ENCODE measurements around the gene CAMK1D. TPM values are rescaled to one million over a fixed set of nuclear protein-coding genes. Genes with fewer than 3 reads are reported as not detected.
"Not testable (repeated sequence)": the region's sequence is repeated elsewhere in the genome, so short reads cannot be mapped to it uniquely, and the experiment has no call there.

Gene CAMK1D
- total RNA-seq, 1 experiment from 2014 or later: 6.3 TPM

GRCh38 chr10:12724807-12725579, 375.6 kb downstream of the CAMK1D start:
- peaks cover 11 to 12% of the 10 kb centered on the region in 2 experiments for H3K4me1 Mint-ChIP-seq
- no peak overlapping the region for H2AK5ac ChIP-seq (ENCODE audit: insufficient read length, low read length)
- WGBS (ENCODE audit: extremely low coverage, insufficient read length, low lambda C conversion rate): no CpG with 5 or more reads among the region's 10 CpGs
- no peak overlapping the region for H2BK120ac ChIP-seq (ENCODE audit: low read depth, low read length, poor library complexity, severe bottlenecking)
- no peak overlapping the region for H2BK15ac ChIP-seq (ENCODE audit: low read depth, low read length)
- no peaks in the 10 kb centered on the region for H3K79me1 ChIP-seq (ENCODE audit: insufficient read depth, low read depth, low read length, poor library complexity, severe bottlenecking)
- no peaks in the 10 kb centered on the region for H3K9me3 ChIP-seq (ENCODE audit: control insufficient read depth, low read depth, low read length)
- H2AFZ ChIP-seq (ENCODE audit: low read length): no peak overlapping the region
- no peaks in the 10 kb centered on the region; the same call in 1 of the 2 replicates for H3K27me3 Mint-ChIP-seq (ENCODE audit: low read depth)
- no peak for TF ChIP-seq CTCF (conservative IDR thresholded peaks at IDR 0.05)
- no peak overlapping the region for H3K23ac ChIP-seq (ENCODE audit: insufficient read length, low read depth, low read length)
- H3K36me3 Mint-ChIP-seq (ENCODE audit: insufficient read depth in 1 of 3, low read depth in 3 of 3): no peaks in the 10 kb centered on the region
- H3K4me2 ChIP-seq (ENCODE audit: insufficient read depth, insufficient read length, low read length): no peak overlapping the region
- H4K20me1 ChIP-seq (ENCODE audit: control insufficient read depth, insufficient read depth, insufficient read length): no peaks in the 10 kb centered on the region
- no peak overlapping the region for H2BK20ac ChIP-seq (ENCODE audit: low read depth, low read length, poor library complexity, severe bottlenecking)
- H4K5ac ChIP-seq (ENCODE audit: insufficient read length, low read depth, low read length): no peak overlapping the region
- no peaks in the 10 kb centered on the region for H3K27me3 ChIP-seq (ENCODE audit: insufficient read depth, low read length)
- no peaks in the 10 kb centered on the region; the same call in 1 of the 2 replicates for H3K4me1 ChIP-seq (ENCODE audit: insufficient read depth, low read length)
- no peaks in the 10 kb centered on the region for H3K23me2 ChIP-seq (ENCODE audit: insufficient read length, low read depth, low read length, poor library complexity, severe bottlenecking)
- no peaks in the 10 kb centered on the region for H3K79me2 ChIP-seq (ENCODE audit: insufficient read depth, low read length)
- no peak overlapping the region for H3T11ph ChIP-seq (ENCODE audit: low read length)
- H3K9ac ChIP-seq (ENCODE audit: extremely low read depth, insufficient read length, low read length): no peak overlapping the region
- no peak overlapping the region for H3K18ac ChIP-seq (ENCODE audit: insufficient read length, low read depth, low read length)
- H3K4me3 Mint-ChIP-seq: no peak overlapping the region
- no peaks in the 10 kb centered on the region for H3K9me3 Mint-ChIP-seq
- no peak overlapping the region for H2BK12ac ChIP-seq (ENCODE audit: insufficient read length, low read depth, low read length)
- no peak for DNase-seq
- H4K8ac ChIP-seq (replicated peaks; ENCODE audit: insufficient read length, low read depth, low read length): no peak overlapping the region
- H3K4ac ChIP-seq (ENCODE audit: low read depth, low read length): no peak overlapping the region
- no peak overlapping the region for H3K56ac ChIP-seq (ENCODE audit: insufficient read length, low read depth, low read length)
- no peak overlapping the region for H4K91ac ChIP-seq (ENCODE audit: insufficient read length, low read depth, low read length)
- H3K27ac Mint-ChIP-seq: no peak overlapping the region
- no peak overlapping the region for H3K27ac ChIP-seq (ENCODE audit: insufficient read length, low read depth, low read length)
- no peak overlapping the region for H2BK5ac ChIP-seq (ENCODE audit: insufficient read length, low read length)
- no peak overlapping the region for H3K14ac ChIP-seq (ENCODE audit: insufficient read depth, low read length)

DNA sequence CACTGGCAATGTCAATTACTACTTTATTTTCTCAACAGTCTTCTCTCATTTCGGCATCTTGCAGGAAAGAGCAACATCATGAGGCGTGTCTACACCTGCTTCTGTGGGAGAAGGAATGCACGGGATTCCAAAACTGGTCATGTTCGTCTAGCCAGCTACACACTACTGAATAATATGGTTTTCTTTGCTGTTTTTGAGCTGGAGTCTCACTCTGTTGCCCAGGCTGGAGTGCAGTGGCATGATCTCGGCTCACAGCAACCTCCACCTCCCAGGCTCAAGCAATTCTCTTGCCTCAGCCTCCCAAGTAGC, 376.2 kb downstream of the CAMK1D start:
- not testable (repeated sequence) for H3K27ac Mint-ChIP-seq; H3K27me3 Mint-ChIP-seq (ENCODE audit: low read depth); H3T11ph ChIP-seq (ENCODE audit: low read length); H3K36me3 Mint-ChIP-seq (ENCODE audit: insufficient read depth in 1 of 3, low read depth in 3 of 3); H3K27me3 ChIP-seq (ENCODE audit: insufficient read depth, low read length); H2BK120ac ChIP-seq (ENCODE audit: low read depth, low read length, poor library complexity, severe bottlenecking); H3K9ac ChIP-seq (ENCODE audit: extremely low read depth, insufficient read length, low read length); H3K4ac ChIP-seq (ENCODE audit: low read depth, low read length); H3K56ac ChIP-seq (ENCODE audit: insufficient read length, low read depth, low read length); H2BK15ac ChIP-seq (ENCODE audit: low read depth, low read length); H2AK5ac ChIP-seq (ENCODE audit: insufficient read length, low read length); H4K91ac ChIP-seq (ENCODE audit: insufficient read length, low read depth, low read length); H3K9me3 Mint-ChIP-seq; H4K20me1 ChIP-seq (ENCODE audit: control insufficient read depth, insufficient read depth, insufficient read length); H3K79me2 ChIP-seq (ENCODE audit: insufficient read depth, low read length); H3K23ac ChIP-seq (ENCODE audit: insufficient read length, low read depth, low read length); H3K23me2 ChIP-seq (ENCODE audit: insufficient read length, low read depth, low read length, poor library complexity, severe bottlenecking); H4K8ac ChIP-seq (replicated peaks; ENCODE audit: insufficient read length, low read depth, low read length); H3K18ac ChIP-seq (ENCODE audit: insufficient read length, low read depth, low read length); H3K4me3 Mint-ChIP-seq; DNase-seq; H2BK12ac ChIP-seq (ENCODE audit: insufficient read length, low read depth, low read length); H3K27ac ChIP-seq (ENCODE audit: insufficient read length, low read depth, low read length); H3K9me3 ChIP-seq (ENCODE audit: control insufficient read depth, low read depth, low read length); H2BK20ac ChIP-seq (ENCODE audit: low read depth, low read length, poor library complexity, severe bottlenecking); H3K79me1 ChIP-seq (ENCODE audit: insufficient read depth, low read depth, low read length, poor library complexity, severe bottlenecking); H3K4me2 ChIP-seq (ENCODE audit: insufficient read depth, insufficient read length, low read length); H3K4me1 ChIP-seq (ENCODE audit: insufficient read depth, low read length); H2BK5ac ChIP-seq (ENCODE audit: insufficient read length, low read length); H2AFZ ChIP-seq (ENCODE audit: low read length); H3K14ac ChIP-seq (ENCODE audit: insufficient read depth, low read length); H4K5ac ChIP-seq (ENCODE audit: insufficient read length, low read depth, low read length)
- peaks cover 11 to 12% of the 10 kb centered on the region in 2 experiments for H3K4me1 Mint-ChIP-seq
- no CpG with 5 or more reads among the region's 5 CpGs for WGBS (ENCODE audit: extremely low coverage, insufficient read length, low lambda C conversion rate)

Data from H9 (cell line).